HepG2 (cell line): ENCODE results near the gene DQX1. TPM values are rescaled to one million over a fixed set of nuclear protein-coding genes. Genes with fewer than 3 reads are reported as not detected.

Source experiments
- ASH2L ChIP-seq: fragments of 300-600, 200-600 bp; sonication (generic); IDR thresholded peaks from 2 replicates; pipeline ENCODE4 v1.7.0; 2017; ENCODE audit warnings: low read depth, mild to moderate bottlenecking, moderate library complexity, mixed read lengths, low read length; ENCODE audit not compliant: insufficient read length
- EED ChIP-seq: sonication (generic); formaldehyde crosslinking; IDR thresholded peaks from 2 replicates; pipeline ENCODE4 v1.5.0; 2020; ENCODE audit warnings: mild to moderate bottlenecking, missing genetic modification reagents
- GATA4 ChIP-seq: sonication (generic); IDR thresholded peaks from 2 replicates; pipeline ENCODE4 v1.6.1; 2016; ENCODE audit warnings: antibody characterized with exemption, low read depth, borderline replicate concordance
- HDAC2 ChIP-seq: sonication (generic); formaldehyde crosslinking; IDR thresholded peaks from 2 replicates; pipeline ENCODE4 v1.4.0; 2020; ENCODE audit warnings: missing genetic modification reagents
- HES4 ChIP-seq: sonication (generic); formaldehyde crosslinking; IDR thresholded peaks from 2 replicates; pipeline ENCODE4 v1.9.0; 2021; ENCODE audit warnings: mild to moderate bottlenecking, missing genetic modification reagents, borderline replicate concordance
- KDM4B ChIP-seq: sonication (generic); formaldehyde crosslinking; IDR thresholded peaks from 2 replicates; pipeline ENCODE4 v1.4.0; 2020; ENCODE audit warnings: missing genetic modification reagents
- PAF1 ChIP-seq: IDR thresholded peaks from 2 replicates; pipeline ENCODE4 v1.6.1; 2016; ENCODE audit warnings: missing genetic modification reagents, missing compliant biosample characterization
- TBP ChIP-seq: sonication (generic); formaldehyde crosslinking; IDR thresholded peaks from 2 replicates; pipeline ENCODE4 v1.5.0; 2020; ENCODE audit warnings: missing genetic modification reagents
- WIZ ChIP-seq: sonication (generic); formaldehyde crosslinking; IDR thresholded peaks from 2 replicates; pipeline ENCODE4 v1.5.1; 2020; ENCODE audit warnings: mild to moderate bottlenecking, missing genetic modification reagents
- ZC3H13 ChIP-seq: sonication (generic); formaldehyde crosslinking; IDR thresholded peaks from 2 replicates; pipeline ENCODE4 v1.8.1; 2023; ENCODE audit warnings: mild to moderate bottlenecking, missing genetic modification reagents, moderate library complexity
- ZNF138 ChIP-seq: sonication (generic); formaldehyde crosslinking; IDR thresholded peaks from 2 replicates; pipeline ENCODE4 v1.5.0; 2020; ENCODE audit warnings: mild to moderate bottlenecking, low read depth, missing genetic modification reagents
- ZNF331 ChIP-seq: sonication (generic); formaldehyde crosslinking; IDR thresholded peaks from 2 replicates; pipeline ENCODE4 v1.4.0; 2020; ENCODE audit warnings: missing genetic modification reagents
- ZNF589 ChIP-seq: sonication (generic); formaldehyde crosslinking; conservative IDR thresholded peaks from 2 replicates; pipeline ENCODE4 v1.8.0; 2022; ENCODE audit warnings: mild to moderate bottlenecking, moderate library complexity, missing genetic modification reagents
- polyA plus RNA-seq, 8 experiments: library from polyadenylated mRNA; depleted of rRNA in 3 of 8; stranded (reverse) in 7 of 8; unstranded in 1 of 8; fragments of >200 nt; fragmentation: Illumina TruSeq in 4 of 8; extraction: Trizol in 4 of 8; gene quantifications; 2 replicates each; pipeline versions ENCODE4 v1.2.1 to v1.2.3, GENCODE V29; 2011 to 2016; ENCODE audit warnings: low read depth in 4 of 8, missing spikeins in 1 of 8, mixed read lengths in 1 of 8; ENCODE audit not compliant: insufficient read depth in 1 of 8
- total RNA-seq, 5 experiments: library from RNA; depleted of rRNA; stranded (reverse); fragments of >200 nt; fragmentation: Illumina TruSeq; extraction: Trizol; gene quantifications; 2 replicates each; pipeline ENCODE4 v1.2.3, GENCODE V29; 2016; ENCODE audit warnings: low read depth in 1 of 5
- TF ChIP-seq, protein P1 (sequence below): sonication (generic); formaldehyde crosslinking; IDR thresholded peaks from 2 replicates; pipeline ENCODE4 v1.5.0; 2020; ENCODE audit warnings: missing genetic modification reagents
- TF ChIP-seq, protein P2 (sequence below): sonication (generic); formaldehyde crosslinking; IDR thresholded peaks from 2 replicates; pipeline ENCODE4 v1.5.0; 2020; ENCODE audit warnings: mild to moderate bottlenecking, missing genetic modification reagents
- TF ChIP-seq, protein P3 (sequence below): sonication (generic); formaldehyde crosslinking; IDR thresholded peaks from 2 replicates; pipeline ENCODE4 v1.4.0; 2020; ENCODE audit warnings: mild to moderate bottlenecking, missing genetic modification reagents
- TF ChIP-seq, protein P4 (sequence below): sonication (generic); formaldehyde crosslinking; IDR thresholded peaks from 2 replicates; pipeline ENCODE4 v1.5.0; 2020; ENCODE audit warnings: missing genetic modification reagents, mild to moderate bottlenecking, borderline replicate concordance
- TF ChIP-seq, protein P5 (sequence below): sonication (generic); formaldehyde crosslinking; IDR thresholded peaks from 2 replicates; pipeline ENCODE4 v1.4.0; 2020; ENCODE audit warnings: missing genetic modification reagents
- TF ChIP-seq, protein P6 (sequence below): sonication (generic); IDR thresholded peaks from 2 replicates; pipeline ENCODE4 v1.6.1; 2016; ENCODE audit warnings: low read depth, borderline replicate concordance
- TF ChIP-seq, protein P7 (sequence below): sonication (generic); formaldehyde crosslinking; IDR thresholded peaks from 2 replicates; pipeline ENCODE4; 2020; ENCODE audit warnings: missing genetic modification reagents, mild to moderate bottlenecking, borderline replicate concordance

The DQX1 gene
- total and polyA plus RNA-seq, 2 of the 13 experiments (the other 11 are each of a cell fraction or from before 2014, with no cell fraction given): 27.6 to 89.8 TPM

DNA sequence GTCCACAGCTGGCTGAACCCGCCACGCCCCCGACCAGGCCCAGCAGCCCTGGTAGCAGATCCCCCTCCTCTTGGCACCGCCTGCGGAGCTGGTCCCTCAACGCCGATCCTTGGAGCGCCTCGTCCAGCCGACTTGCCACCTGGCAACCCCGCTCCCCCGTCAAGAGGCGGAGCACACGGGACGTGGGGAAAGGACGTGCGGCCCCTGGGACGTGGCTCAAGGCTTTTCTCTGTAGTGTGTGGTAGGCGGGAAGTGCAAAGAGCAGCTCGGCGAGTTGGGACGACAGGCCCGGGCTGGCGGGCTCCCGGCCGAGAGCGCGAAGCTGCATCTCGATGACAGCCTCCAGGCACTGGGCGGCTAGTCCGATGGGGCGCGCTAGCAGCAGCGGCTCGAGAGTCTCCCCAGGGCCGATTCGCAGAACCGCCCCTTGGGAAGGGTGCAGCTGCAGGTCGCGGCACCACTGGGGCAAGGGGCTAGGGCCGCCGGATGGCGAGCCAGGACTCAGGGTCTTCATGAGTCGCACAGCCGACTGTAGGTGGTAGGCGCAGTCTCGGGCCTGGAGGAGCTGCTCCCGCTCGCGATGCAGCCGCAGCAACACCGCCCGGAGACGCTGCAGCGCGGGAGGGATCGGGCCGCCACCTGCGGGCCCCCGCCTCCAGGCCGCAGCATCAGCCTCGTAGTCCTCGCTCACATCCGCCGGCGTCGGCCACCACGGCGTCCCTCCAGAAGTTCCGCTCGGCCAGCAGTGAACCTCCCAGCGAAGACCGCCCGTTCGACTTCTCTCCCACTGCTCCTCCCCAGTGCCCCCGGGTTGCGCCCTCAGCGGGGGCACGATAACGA, 43.9 kb downstream of the DQX1 start (continued):
- TF ChIP-seq, protein P1, sequence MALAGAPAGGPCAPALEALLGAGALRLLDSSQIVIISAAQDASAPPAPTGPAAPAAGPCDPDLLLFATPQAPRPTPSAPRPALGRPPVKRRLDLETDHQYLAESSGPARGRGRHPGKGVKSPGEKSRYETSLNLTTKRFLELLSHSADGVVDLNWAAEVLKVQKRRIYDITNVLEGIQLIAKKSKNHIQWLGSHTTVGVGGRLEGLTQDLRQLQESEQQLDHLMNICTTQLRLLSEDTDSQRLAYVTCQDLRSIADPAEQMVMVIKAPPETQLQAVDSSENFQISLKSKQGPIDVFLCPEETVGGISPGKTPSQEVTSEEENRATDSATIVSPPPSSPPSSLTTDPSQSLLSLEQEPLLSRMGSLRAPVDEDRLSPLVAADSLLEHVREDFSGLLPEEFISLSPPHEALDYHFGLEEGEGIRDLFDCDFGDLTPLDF (CRISPR knock-in tag): peak; percentile 79
- TF ChIP-seq, protein P2, sequence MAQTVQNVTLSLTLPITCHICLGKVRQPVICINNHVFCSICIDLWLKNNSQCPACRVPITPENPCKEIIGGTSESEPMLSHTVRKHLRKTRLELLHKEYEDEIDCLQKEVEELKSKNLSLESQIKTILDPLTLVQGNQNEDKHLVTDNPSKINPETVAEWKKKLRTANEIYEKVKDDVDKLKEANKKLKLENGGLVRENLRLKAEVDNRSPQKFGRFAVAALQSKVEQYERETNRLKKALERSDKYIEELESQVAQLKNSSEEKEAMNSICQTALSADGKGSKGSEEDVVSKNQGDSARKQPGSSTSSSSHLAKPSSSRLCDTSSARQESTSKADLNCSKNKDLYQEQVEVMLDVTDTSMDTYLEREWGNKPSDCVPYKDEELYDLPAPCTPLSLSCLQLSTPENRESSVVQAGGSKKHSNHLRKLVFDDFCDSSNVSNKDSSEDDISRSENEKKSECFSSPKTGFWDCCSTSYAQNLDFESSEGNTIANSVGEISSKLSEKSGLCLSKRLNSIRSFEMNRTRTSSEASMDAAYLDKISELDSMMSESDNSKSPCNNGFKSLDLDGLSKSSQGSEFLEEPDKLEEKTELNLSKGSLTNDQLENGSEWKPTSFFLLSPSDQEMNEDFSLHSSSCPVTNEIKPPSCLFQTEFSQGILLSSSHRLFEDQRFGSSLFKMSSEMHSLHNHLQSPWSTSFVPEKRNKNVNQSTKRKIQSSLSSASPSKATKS: no peak; the same call in 1 of the 2 replicates
- TF ChIP-seq TBP (CRISPR knock-in tag) (0 out of 2 replicates have a peak, but pooled peaks have one; percentile 22), ZC3H13 (CRISPR knock-in tag) (peak; percentile 60; the same call in 1 of the 2 replicates), ZNF589 (CRISPR knock-in tag) (peak; percentile 21; the same call in 1 of the 2 replicates), HES4 (CRISPR knock-in tag) (peak; percentile 92), ZNF138 (CRISPR knock-in tag) (peak; percentile 94), ZNF331 (no peak), ASH2L (no peak), PAF1 (CRISPR knock-in tag) (no peak), EED (CRISPR knock-in tag) (no peak), GATA4 (0 out of 2 replicates have a peak, but pooled peaks have one; percentile 14), WIZ (peak; percentile 87; the same call in 1 of the 2 replicates), HDAC2 (CRISPR knock-in tag) (no peak), KDM4B (CRISPR knock-in tag) (no peak)
- TF ChIP-seq, protein P3, sequence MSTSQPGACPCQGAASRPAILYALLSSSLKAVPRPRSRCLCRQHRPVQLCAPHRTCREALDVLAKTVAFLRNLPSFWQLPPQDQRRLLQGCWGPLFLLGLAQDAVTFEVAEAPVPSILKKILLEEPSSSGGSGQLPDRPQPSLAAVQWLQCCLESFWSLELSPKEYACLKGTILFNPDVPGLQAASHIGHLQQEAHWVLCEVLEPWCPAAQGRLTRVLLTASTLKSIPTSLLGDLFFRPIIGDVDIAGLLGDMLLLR (CRISPR knock-in tag): peak; percentile 82
- TF ChIP-seq, protein P4, sequence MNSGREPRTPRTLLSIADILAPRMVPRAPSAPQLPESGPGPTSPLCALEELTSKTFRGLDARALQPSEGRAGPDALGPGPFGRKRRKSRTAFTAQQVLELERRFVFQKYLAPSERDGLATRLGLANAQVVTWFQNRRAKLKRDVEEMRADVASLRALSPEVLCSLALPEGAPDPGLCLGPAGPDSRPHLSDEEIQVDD (CRISPR knock-in tag): 0 out of 2 replicates have a peak, but pooled peaks have one; percentile 45
- TF ChIP-seq, protein P5, sequence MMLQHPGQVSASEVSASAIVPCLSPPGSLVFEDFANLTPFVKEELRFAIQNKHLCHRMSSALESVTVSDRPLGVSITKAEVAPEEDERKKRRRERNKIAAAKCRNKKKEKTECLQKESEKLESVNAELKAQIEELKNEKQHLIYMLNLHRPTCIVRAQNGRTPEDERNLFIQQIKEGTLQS (CRISPR knock-in tag): 0 out of 2 replicates have a peak, but pooled peaks have one; percentile 10
- TF ChIP-seq, protein P6, sequence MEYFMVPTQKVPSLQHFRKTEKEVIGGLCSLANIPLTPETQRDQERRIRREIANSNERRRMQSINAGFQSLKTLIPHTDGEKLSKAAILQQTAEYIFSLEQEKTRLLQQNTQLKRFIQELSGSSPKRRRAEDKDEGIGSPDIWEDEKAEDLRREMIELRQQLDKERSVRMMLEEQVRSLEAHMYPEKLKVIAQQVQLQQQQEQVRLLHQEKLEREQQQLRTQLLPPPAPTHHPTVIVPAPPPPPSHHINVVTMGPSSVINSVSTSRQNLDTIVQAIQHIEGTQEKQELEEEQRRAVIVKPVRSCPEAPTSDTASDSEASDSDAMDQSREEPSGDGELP: peak; percentile 82
- TF ChIP-seq, protein P7, sequence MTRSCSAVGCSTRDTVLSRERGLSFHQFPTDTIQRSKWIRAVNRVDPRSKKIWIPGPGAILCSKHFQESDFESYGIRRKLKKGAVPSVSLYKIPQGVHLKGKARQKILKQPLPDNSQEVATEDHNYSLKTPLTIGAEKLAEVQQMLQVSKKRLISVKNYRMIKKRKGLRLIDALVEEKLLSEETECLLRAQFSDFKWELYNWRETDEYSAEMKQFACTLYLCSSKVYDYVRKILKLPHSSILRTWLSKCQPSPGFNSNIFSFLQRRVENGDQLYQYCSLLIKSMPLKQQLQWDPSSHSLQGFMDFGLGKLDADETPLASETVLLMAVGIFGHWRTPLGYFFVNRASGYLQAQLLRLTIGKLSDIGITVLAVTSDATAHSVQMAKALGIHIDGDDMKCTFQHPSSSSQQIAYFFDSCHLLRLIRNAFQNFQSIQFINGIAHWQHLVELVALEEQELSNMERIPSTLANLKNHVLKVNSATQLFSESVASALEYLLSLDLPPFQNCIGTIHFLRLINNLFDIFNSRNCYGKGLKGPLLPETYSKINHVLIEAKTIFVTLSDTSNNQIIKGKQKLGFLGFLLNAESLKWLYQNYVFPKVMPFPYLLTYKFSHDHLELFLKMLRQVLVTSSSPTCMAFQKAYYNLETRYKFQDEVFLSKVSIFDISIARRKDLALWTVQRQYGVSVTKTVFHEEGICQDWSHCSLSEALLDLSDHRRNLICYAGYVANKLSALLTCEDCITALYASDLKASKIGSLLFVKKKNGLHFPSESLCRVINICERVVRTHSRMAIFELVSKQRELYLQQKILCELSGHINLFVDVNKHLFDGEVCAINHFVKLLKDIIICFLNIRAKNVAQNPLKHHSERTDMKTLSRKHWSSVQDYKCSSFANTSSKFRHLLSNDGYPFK: no peak; the same call in 1 of the 2 replicates
